Left renal pelvis (tissue), 4 donors: Measurements from ENCODE around the gene FAM184A. TPM values are rescaled to one million over a fixed set of nuclear protein-coding genes. Genes with fewer than 3 reads are reported as not detected.

Experiments
- DNase-seq, 4 donors: peaks; one replicate each; pipeline ENCODE4 v3.0.0-alpha.2; 2013; ENCODE audit warnings: low read depth in 4 of 4, low spot score in 3 of 4
- polyA plus RNA-seq, 4 donors: library from polyadenylated mRNA; unstranded; fragments of 120-200 nt; gene quantifications; one replicate each; pipeline ENCODE4 v1.2.1, GENCODE V29; 2013; ENCODE audit not compliant: insufficient read length in 4 of 4

Gene FAM184A
- polyA plus RNA-seq, 4 donors = 5.9 to 12.7 (median 10.2) TPM

DNA sequence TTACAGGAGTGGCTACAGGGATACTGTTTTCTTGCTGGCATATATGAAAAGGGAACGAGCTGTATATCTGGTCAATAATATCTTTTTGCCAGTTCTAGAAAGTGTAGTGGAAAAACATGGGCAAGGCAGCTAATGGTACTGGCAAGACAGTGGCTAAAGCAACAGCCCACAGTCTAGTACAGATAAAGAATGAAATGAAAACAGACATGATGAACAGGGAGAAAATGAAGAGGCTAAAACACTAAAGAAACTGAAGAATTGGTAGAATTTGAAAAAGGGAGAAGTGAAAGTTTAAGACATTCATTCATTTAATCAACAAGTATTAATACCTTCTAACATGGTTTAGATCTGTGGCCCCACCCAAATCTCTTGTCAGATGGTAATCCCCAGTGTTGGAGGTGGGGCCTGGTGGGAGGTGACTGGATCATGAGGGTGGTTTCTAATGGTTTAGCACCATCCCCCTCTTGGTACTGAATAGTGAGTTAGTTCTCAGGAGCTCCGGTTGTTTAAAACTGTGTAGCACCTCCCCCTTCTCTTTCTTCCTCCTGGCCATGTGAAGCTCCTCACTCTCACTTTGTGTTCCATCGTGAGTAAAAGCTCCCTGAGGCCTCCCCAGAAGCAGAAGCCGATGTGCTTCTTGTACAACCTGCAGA, 18.1 kb downstream of the FAM184A start:
- DNase-seq = no peak

DNA sequence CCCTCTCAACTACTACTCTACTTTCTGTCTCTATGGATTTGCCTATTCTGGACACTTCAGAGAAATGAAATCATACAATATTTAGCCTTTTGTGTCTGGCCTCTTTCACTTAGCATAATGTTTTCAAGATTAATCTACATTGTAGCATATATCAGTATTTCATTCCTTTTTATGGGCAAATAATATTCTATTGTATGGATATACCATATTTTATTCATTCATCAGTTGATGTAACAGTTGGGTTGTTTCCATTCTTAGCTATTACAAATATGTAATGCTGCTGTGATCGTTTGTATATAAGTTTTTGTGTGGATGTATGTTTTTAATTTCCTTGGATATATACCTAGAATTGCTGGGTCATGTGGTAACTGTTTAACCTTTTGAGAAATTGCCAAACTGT, 23.4 kb downstream of the FAM184A start:
- DNase-seq = no peak

DNA sequence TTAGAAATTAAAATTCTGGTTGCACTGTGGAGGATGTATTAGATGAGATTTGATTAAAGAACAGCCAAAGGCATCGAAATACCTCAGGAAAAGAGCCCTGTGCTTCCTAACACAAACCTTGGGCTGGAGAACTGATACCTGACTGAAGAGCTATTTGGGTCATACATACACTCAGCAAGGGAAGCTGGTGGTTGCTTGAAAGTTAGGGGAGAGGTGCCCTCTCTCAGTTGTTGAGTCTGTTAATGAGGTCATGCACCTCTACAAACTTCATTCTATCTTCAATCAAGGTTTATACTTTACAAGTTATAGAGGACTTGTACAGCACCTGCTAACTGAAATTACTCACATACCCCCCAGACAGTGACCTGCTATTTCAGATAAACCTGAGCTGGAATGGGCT, 25.5 kb downstream of the FAM184A start:
- no peak for DNase-seq

DNA sequence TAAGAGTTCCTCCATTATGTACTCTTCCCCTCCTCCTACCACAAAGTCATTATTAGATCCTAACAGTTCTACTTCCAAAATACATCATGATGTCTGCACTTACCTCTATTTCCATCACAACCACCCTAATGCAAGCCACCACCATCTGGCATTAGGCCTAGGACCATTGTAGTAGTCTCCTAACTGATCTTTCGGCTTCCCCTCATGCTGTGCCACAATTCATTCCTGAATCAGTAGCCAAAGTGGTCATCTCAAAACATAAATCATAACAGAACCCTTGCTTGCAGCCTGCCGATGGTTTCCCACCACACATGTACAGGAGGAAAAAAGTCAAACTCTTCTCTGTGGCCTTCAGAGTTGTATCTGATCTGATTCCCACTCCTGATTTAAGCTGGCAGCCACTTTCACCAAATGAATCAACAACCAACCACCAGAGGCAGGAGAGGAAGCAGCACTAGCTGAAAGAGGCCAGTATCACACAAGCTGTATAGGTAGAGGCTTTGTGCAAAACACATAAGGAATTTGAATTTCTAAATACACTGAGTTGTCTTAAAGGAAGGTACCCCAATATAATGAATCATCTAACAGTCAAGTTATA, 26.1 kb downstream of the FAM184A start:
- no peak for DNase-seq

DNA sequence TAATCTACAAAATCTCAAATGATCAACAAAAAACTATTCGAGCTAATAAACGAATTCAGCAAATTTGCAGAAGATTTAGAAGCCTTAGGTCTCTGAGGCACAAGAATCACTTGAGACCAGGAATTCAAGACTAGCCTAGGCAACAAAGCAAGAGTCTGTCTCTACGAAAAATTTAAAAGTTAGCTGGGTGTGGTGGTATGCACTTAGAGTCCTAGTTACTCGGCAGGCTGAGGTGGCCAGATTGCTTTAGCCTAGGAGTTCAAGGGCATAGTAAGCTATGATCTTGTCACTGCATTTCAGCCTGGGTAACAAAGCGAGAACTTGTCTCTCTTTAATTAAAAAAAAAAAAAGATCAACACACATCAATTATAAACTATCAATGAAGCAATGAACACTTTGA, 34.2 kb downstream of the FAM184A start:
- no peak for DNase-seq

DNA sequence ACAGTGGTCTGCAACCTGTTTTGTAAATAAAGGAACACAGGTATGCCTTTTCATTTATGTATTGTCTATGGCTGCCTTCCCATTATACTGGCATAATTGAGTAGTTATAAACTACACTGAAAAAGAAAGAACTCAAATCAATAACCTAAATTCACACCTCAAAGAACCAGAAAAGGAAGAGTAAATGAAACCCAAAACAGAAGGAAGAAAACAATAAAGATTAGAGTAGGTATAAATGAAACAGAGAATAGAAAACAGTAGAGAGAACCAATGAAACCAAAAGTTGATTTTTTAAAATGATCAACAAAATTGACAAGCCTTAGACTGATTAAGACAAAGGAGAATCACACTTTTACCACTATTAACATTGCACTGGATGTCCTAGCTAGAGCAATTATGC, 34.7 kb downstream of the FAM184A start:
- no peak for DNase-seq

DNA sequence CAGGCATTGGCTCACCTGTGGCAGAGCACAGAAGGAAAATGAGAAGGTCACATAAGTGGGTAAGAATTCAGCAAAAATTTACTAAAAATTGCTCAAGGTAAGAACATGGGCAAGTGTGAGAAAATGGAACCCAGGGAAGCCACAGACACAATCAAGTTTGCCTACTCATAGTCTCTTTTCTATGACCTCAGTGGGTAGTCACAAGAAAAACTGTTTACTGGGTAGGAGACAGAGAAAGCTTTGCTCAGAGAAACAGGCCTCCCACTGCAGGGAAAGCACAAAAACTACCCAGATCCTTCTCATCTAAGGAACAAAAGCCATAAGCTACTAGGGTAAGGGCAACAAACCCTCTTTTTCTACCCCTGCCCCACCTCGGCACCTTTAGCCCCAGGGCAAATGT, 35.2 kb downstream of the FAM184A start:
- DNase-seq = no peak

DNA sequence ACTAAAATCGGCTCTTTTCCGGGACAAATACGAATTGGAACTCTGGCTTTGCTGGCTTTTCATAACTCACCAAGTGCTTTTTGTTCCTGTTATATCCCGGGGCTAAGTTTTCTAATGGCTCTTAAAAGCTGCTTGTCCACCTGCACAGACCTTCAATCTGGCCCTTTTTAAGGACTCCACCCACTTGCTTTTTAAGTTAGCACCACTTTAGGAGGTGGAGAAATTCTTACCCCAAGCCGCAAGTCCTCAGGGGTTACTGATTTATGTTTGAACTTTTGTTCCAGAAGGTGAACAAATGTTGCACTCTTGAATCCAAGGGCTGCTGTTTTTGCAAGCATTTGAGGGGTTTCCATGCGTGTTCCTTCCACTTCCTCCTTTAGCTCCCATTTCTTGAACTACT, 37.8 kb downstream of the FAM184A start:
- no peak for DNase-seq

DNA sequence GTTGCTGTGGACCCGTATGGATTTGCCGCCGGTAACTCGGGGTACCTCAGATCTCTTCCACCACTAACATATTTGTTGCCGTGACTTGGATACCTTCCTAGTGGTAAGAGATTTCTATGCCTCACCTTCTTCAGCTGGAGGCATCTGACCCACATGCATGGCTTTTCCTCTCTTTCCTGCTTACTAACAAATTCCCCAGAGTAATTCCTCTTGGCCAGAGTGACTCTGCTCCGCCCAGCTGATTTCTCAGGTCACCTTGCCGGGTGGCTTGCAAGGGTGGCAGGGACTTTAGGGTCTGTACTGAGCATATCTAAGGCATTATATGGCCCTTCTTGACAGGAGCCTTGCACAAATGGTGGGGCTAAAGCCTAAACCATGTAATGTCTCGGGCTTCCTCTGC, 38.2 kb downstream of the FAM184A start:
- no peak for DNase-seq

DNA sequence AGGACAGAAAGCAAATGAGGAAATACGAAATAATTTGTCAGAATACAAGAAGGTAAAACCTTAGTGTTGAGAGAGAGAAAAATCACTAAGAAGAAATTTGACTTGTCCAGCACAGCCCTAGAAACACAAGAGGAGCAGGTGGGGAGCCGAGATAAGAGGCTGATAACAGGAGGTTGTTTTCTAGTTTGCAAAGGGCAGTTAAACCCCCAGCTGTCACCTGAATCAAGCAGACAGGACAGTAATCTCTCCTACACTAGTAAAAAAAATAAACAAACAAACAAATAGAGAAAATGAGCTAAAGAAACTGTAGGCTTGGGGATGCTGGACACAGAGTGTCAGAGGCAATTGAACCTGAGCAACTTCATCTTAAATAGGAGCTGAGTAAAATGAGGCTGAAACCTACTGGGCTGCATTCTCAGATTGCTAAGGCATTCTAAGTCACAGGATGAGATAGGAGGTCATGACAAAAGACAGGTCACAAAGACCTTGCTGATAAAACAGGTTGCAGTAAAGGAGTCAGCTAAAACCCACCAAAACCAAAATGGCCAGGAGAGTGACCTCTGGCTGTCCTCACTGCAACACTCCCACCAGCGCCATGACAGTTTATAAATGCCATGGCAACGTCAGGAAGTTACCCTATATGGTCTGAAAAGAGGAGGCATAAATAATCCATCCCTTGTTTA, 40.4 kb downstream of the FAM184A start:
- no peak for DNase-seq

DNA sequence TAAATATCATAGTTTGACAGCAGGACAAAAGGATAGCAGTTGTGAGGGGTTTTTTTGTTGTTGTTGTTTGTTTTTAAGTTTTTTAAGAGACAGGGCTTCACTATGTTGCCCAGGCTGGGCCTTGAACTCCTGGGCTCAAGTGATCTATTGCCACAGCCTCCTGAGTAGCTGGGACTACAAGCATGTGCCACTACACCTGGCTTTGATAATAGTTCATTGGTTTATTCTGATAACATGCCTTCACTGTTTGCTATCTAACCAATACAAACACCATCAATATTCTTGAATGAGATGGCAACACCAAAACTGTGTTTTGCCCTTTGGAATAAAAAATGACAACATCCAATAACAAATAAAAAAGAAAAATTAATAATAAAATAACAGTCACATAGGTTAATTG, 41.2 kb downstream of the FAM184A start:
- DNase-seq = no peak

DNA sequence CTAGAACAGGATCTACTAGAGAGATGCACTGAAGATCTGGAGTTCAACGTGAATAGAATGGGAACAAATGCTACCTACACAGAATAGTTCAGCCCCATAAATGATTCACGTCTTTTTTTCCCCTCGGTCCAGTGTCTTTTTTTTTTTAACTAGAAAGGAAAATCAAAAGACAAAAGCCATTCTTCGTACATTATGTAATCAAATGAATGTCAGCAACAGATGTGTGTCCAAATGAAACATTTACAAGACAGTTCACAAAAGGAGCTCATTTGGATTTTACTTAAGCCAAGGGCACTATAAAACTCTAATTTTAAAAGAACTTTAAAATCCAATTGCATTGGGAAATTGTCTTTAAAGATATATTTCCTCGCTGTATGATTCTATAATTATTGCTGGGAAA, 42.4 kb downstream of the FAM184A start:
- DNase-seq = no peak

DNA sequence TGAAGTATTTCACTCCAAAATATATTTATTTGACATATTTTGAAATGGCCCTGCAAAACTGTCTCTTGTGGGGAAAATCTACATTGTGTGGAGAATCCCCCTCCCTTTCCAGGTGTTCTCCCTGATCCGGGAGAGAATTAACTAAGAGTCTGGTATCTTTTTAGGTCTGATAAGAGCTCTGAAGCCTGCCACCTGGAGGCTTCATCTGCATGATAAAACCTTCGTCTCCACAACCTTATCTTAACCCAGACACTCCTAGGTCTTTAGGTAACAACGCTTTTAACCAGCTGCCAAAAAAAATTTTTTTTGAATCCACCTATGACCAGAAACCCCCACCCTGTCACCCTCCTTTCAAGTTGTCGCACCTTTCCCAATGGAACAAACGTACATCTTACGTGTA, 43.0 kb downstream of the FAM184A start:
- no peak for DNase-seq

DNA sequence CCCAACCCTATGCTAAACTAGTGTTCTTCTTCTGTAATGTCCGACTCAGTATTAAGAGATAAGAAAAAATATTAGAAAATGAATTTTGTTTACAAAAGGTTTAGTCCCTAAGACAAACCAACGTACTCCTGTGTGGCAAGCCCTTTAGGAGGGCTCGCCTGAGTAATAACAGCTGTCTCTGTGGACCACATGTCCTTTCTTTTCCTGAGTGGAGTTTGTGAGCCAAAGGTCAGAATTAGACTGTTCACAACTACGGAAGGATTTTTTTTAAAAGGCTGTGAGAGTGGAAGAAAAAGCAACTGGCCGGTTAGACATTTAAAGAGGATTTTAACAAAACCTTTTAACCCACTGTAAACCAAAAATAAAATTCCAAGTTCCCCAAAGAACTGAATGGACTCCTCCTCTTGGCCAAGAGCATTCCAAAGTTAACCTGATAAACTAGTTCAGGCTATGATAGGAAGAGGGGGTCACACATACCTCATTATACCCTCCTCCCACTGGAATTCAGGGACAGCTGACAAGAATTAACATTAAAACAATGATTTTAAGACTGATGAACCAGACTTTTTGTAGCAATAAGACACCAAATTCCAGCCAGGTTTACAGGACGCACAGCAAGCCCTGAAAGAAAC, 43.5 kb downstream of the FAM184A start:
- no peak for DNase-seq

DNA sequence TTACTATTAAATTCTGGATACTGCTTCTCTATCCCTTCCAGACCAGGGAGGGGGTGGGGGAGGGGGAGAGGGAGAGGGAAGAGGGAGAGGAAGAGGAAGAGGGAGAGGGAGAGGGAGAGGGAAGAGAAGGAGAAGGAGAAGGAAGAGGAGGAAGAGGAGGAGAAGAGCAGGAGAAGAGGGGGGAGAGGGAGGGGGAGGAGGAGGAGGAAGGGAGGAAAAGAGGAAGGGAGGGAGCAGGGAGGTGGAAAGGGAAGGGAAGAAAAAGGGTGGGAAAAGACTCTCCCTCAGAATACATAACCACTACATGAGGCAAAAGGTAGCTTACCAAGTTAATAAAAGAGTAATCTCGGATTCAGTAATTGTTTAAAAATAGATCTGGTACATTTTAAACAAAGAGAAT, 46.0 kb downstream of the FAM184A start:
- DNase-seq = no peak

DNA sequence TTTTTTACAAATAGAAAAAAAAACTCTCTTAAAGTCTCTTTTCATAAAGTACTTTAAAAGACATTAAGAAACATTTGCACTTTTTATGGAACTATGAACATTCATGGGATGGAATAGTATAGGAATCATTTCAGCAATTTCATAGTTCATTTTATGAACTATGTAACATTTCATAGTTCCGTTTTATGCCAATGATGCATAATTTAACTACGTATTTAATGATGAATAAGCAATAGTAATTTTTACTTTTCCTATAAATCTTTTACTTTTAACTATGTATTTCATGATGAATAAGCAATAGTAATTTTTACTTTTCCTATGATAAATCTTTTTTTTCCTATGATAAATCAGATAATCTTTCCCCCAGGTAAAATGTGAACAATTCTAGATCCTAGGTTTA, 47.7 kb downstream of the FAM184A start:
- DNase-seq = no peak

DNA sequence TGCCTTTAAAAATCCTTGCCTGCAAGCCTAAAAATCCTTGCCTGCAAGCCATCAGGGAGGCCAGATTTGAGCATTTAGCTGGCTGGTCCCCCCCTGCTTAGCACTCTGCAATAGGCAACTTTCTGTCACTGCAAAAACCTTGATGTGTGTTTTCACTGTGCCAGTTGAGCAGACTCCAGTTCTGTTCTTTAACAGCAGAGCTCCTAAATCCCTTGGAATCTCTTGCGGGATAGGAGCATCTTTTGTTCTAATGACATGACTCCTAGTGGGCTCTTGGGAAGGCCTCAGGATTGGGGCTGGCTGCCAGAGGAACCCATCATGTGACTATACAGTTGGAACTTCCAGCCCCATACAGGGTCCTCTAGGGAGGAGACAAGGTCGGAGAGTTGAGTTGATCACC, 50.4 kb downstream of the FAM184A start:
- DNase-seq = no peak

DNA sequence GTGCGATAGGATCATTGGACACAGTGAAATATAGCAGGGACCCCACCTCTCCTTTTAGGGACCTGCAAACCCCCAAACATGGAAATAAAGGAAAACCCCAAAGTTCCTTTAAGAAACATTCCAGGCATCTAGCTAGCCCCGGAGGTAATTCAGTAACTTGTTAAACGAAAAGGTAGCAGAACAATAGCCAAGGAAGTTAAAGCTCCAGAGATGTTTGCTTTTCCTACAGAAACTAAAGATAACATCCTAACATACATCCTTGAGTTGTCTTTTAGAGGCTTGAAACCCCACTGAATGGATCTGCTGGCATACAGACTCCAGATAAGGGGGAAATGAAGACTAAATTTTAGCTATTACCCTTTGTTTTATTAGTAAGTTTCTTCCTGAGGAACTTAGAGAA, 51.0 kb downstream of the FAM184A start:
- no peak for DNase-seq

DNA sequence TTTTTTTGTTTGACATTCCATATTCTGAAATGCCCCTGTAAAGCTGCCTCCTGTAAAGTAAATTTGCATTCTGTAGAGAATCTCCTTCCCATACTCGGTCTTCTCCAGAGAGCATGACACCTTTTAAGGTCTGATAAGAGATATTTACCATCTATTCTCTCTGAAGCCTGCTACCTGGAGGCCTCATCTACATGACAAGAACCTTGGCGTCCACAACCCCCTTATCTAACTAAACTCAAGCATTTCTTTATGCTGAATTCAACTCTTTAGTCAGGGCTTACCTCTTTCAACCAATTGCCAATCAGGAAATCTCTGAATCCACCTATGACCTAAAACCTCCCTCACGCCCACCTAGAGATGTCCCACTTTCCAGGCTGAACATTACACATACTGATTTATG, 51.6 kb downstream of the FAM184A start:
- DNase-seq = no peak

DNA sequence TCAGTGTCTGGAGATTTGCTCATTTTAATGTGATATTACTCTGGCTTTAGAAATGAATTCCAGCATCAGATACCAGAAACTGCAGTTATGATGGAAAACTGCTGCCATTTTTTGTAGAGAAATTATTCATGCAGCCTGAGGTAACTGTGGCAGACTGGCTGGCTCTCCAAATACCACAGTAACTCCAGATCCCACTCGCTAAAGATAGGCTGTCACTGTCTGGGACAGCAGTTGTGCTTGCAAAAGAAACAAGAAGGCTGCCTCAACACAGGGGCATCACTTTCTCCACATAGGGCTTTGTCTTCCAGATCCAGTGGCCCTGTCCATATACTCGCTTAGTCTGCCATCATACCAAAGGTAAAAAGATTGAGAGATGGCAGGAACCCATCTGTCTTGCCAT, 52.7 kb downstream of the FAM184A start:
- DNase-seq = no peak

DNA sequence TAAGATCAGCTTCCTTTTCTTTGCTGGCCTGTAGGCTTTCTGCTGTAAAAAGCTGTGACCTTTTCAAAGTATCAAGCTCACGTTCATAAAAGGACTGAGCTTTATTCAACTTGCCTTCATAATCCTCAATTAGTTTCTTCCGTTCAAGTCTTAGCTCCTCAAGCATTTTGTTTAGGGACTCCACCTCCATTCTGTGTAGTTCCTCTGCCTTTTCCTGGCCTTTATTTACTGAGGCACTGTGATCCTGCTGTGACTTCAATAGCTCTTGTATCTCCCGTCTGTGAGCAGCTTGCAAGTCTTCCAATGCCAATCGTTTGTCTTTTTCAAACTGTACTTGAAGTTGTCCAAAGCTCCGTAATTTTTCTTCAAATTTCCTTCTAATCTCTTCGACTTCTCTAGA, 54.4 kb downstream of the FAM184A start:
- DNase-seq = no peak

DNA sequence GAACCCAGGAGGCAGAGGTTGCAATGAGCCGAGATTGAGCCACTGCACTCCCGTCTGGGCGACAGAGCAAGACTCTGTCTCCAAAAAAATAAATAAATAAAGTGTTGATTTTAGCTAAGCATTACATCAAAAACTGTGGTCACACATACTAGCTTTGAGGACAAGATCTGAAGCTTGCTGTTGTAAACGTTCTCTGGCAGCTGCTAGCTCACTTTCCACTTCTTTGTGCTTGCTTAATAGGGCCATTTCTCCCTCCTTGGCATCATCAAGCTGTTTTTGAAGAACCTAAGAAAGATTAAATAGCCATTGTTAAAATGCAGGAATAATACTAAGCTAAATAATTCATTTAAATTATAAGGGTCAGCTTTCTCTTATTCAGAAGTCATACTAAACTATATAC, 55.7 kb downstream of the FAM184A start:
- no peak for DNase-seq
